Measurements from ENCODE around the gene RNU1-4.
"Not testable (repeated sequence)": the region's sequence is repeated elsewhere in the genome, so short reads cannot be mapped to it uniquely, and the experiment has no call there.

RNU1-4 gene

DNA sequence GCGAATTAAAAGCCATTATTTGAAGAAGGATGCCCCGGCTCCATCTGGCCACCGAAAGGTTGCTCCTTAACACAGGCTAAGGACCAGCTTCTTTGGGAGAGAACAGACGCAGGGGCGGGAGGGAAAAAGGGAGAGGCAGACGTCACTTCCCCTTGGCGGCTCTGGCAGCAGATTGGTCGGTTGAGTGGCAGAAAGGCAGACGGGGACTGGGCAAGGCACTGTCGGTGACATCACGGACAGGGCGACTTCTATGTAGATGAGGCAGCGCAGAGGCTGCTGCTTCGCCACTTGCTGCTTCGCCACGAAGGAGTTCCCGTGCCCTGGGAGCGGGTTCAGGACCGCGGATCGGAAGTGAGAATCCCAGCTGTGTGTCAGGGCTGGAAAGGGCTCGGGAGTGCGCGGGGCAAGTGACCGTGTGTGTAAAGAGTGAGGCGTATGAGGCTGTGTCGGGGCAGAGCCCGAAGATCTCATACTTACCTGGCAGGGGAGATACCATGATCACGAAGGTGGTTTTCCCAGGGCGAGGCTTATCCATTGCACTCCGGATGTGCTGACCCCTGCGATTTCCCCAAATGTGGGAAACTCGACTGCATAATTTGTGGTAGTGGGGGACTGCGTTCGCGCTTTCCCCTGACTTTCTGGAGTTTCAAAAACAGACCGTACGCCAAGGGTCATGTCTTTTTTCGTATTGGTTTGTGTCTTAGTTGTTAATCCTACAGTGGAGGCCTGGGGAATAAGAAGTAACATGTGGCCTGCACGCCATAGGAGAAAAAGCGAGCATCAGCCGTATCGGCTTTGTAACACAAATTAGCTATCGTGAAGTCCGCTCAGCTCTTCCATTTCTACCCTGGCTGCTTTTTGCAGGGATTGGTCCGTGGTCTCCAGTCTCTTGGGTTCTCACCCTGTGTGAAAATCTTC is at the start of gene RNU1-4:
Gene RNU1-4, plus strand, starts transcription at position 470 of the 918 bp plus-strand sequence.
- not testable (repeated sequence) for DNase-seq

DNA sequence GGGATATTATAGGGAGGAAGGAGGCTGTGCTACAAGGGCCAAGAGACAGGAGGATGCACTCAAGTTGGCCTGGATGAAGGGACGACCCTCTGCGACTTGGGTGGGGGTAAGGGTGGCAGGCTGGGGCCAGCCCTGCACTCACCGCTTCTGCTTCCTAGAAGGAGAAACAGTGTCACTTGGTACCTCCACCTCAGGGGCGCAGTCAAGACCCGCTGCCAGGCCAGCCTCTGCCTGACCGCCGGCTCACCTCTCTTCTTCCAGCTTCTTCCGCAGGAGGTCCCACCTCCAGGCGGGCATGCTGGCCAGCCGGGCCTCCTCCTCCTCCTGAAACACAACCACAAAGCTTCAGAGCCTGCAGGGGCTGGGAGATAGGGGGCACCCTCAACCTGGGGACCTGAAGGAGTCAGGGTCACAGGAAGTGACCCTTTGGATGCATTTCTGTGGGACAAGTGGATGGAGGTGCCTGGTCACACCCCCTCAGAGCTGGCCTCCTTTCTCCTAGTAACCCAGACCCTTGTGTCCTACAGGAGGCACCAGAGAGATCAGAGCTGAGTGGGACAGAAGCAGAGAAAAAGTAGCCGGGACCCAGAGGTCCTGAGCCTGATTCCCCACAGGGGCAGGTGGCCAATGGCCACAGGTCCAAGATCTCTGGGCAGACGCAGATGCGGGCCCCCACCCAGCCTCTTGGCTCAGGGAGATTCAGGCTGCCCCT is 49.2 kb upstream of the RNU1-4 start:
- not testable (repeated sequence) for DNase-seq

DNA sequence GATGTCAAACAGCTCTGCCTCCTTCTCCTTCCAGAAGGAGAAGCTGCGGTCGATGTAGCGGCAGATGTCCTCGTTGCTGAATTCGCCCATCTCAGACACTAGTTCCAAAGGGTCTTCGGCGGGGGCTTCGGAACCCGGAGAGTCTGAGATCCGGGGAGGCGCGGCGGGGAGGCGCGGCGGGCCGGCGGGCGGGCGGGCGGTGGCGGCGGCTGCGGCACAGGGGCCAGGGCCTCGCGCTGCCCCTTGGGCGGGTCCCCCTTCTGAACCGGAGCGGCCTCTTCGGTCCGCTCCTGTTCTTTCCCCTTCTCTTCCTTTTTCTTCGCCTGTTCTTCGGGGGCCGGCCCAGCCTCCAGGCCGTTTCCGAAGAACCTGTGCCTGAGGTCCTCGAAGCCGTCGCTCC is 48.0 kb upstream of the RNU1-4 start:
- DNase-seq: not testable (repeated sequence)

DNA sequence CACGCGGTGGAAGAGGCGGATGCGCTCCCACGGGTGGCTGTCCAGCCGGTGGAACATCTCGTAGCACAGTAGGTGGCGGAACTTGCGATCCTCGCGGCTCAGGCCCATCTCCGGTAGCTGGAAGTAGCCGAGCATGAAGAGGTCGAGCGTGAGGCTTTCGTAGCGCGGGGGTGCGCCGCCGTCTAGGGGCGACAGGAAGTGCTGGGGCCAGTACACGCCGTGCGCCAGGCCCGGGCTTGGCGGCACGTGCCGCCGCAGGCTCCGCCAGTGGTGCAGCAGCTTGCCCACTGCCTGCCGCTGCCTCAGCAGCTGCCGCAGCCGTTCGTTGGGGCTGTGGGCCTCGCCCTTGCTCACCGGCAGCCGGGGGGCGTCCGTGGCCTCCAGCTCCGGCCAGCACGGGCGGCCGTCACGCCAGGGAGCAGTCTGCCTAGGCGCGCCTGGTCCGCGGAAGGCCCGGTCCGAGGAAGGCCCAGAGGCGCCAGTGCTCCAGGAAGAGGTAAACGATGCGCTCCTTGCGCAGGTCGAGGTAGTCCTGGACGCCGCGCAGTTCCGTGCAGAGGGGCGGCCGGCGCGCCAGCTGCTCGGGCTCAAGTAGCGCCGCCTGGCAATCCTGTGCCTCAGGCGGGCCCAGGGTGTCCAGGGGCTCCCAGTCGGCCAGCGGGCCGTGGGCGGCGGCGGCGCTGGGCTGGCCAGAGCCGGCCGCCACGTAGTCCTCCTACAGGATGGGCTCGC is 47.4 kb upstream of the RNU1-4 start:
- not testable (repeated sequence) for DNase-seq

DNA sequence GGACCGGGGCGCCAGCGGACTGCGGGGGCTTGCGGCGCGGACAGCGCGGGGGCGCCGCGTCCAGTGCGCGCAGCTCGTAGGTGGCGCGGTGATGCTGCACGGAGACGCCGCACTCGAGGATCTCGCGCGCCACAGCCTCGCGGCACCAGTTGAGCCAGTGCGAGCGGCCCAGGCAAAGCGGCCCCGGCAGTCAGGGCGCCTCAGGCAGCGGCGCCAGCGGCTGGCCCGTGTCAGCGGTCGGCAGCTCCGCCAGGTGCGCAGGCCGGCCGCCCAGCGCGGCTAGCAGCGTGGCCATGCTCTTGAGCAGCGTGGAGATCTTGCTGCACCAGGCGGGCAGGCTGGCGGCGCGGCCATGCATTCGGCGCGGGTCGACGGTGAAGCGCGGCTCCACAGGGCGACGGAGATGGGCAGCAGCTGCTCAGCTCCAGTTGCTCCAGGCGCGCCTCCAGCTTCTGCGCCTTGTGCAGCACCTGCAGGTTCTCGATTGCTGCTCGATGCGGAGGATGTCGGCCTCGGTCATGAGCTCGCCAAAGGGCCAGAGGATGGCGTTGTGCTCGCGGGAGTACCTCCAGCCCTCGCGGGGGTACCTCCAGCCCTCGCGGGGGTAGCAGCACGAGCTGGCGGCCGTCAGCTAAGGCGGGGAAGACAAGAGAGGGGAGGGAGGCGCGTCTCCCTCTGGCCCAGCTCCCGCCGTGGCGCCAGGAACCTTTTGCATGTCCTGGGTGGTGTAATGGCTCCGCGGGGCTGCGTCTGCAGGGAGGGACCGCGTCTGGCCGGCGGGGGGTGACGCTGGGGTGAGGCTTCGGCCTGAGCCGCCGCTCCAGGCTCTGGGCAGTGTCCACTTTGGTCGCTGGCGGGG is 46.6 kb upstream of the RNU1-4 start:
- not testable (repeated sequence) for DNase-seq

DNA sequence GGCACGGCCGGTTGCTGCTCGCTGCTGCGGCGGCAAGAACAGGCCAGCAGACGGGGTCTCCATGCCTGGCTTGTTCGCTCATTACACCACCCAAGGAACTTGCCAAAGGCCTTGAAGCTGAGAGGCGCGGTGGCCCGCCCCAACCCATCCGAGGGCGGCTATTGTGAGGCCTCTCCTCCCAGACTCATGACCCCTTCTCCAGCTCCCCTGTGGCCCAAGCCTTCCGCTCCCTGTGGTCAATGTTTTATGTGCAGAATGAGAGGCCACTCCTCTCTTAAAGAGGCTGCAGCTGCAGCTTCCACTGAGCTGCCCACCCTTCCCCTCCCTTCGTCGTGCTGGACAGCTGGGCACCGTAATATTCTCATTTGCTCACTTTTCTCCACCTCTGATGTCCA is 46.0 kb upstream of the RNU1-4 start:
- DNase-seq: not testable (repeated sequence)

DNA sequence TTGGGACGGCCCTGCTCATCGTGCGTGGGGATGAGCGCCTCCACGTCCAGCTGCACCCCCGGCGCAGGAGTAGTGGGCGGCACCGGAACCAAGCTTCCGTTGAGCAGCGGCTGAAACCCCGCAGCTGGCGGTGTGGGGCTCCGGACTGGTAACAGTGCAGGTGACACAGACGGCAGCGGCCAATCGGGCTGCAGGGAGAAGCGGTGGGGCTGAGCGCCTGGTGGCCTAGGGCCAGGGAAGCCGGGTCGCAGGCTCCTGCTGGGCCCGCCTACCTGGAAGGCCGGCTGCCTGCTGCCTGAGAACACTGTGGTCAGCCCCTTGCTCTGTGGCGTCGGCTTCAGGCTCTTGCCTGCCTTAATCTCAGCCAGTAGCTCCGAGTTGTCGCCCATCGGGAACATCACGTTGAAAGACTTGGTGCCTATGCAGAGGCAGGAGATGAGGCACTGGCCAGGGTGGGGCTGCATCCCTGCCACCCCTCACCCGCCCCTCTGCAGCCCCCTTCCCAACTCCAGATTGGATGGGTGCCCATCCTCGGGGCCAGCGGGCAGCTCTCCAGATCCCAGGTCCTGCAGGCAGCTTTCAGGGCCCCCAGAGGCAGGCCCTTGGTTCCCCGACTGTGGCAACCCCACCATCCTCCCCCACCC is 43.7 kb upstream of the RNU1-4 start:
- not testable (repeated sequence) for DNase-seq

DNA sequence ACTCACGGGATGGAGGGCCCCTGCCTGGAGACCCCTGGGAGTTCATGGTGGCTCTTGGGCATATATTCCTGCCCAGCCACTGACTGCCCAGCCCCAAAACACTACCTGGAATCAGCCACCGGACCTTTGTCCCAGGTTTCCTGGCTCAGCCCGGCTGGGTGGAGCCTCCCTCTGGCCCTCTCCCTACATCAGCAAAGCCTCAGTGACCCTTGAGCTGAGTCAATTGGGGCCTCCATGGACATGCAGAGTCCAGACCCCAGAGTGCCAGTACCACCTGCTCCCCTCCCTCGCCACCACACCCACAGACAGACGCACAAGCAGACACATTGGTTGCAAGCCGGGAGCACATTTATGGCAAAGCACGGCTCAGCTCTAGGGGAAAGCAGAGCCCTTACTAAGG is 43.2 kb upstream of the RNU1-4 start:
- DNase-seq: not testable (repeated sequence)

DNA sequence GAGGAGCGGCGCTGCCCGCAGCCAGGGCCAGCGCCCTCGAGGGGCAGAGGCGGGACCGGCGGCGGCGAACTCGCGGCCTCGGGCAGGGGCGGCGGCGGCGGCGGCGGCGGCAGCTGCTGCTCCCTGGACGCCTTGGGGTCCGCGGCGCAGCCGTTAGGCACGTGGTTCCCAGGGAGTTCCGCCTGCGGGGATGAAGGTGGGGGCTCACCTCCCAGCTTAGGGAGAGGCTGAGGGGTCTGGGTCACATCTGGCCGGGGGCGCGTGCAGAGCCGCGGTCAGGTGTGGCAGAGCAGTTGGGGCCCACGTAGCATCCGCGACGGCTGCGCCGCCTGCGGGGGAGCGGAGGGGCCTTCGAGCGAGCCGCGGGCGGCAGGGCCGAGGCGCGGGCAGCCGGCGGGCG is 40.9 kb upstream of the RNU1-4 start:
- not testable (repeated sequence) for DNase-seq

DNA sequence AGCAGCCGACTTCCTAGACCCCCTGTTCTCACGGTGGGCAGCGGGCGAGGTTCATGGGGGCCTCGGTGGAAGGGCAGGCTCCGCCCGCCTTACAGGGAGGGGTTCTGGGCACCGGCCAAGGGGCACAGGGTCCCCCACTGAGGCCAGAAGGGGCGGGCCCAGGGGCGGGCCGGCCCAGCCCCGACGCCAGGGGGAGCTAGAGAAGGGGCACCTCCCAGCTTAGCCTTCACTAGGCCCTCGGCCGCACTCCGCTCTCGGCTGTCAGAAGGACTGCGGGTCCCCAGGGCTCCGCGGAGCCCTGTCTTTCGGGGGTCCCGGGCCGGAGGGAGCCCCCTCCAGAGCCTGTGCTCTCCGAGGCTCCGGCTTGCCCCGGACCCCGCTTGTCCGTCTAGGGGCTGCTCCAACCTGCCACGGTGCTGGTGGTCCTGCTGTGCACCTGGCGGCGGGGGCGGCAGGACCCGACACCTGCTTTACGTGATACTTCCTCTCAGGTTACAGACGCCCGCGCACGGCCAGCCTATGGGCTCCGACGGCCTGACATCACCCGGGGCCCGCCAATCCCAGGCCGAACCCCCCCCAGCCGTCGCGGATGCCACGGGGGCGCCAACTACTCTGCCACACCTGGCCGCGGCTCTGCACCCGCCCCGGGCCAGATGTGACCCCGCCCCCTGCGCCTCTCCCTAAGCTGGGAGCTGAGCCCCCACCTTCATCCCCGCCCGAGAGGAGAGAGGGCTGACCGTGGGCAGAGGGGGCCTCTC is 40.0 kb upstream of the RNU1-4 start:
- DNase-seq: not testable (repeated sequence)

DNA sequence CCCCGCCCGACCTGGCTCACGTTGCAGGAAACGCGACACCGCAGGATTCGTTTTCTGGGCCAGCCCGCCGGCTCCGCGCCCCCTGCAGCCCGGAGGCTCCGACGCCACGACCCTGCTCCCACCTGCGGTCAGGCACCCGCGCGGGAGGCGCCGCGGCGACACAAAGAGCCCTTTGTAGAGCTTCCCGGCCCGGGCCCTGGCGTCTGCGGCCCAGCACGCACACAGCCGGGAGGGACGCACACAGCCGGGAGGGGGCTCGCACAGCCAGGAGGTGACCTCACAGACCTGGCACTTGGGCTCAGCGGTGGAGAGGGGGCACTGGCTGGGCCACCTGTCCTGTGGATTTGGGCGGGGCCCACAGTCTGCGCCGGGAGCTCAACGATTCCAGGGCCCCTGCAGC is 39.1 kb upstream of the RNU1-4 start:
- DNase-seq: not testable (repeated sequence)

DNA sequence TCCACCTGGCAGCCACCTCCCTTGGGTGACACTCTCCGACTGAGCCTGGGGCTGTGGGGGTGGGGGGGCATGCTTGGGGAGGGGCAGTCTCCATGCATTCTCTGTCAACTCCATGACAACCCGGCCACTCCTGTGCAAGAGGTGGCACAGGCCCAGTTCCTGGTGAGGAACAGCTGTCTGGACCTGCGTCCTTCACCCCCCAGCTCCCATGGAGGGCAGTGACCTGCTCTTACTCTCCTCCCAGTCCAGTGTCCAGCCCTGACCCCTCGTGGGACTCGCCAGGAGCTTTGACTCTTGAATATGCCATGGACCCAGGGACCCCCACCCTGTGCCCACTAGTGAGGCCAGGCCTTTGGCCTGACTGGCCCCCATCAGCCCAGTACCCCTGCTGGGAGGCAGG is 38.0 kb upstream of the RNU1-4 start:
- DNase-seq: not testable (repeated sequence)

DNA sequence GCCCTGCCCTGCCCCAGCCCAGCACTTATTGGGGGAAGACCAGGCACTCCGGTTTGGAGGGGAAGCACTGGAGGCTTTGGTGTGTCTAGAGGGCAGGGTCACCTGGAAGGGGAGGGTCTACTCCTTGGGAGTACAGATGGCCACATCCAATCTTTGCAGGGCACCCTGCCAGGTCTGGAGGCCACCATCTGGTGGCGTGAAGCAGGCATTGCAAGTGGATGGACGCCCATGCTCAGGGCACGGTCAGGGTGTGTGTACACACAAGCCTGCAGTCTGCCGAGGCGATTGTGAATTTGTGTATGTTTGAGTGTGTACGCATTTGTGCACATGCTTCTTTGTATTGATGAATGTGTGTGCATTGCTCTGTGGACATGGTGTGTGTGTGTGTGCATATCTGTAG is 37.2 kb upstream of the RNU1-4 start:
- DNase-seq: not testable (repeated sequence)

DNA sequence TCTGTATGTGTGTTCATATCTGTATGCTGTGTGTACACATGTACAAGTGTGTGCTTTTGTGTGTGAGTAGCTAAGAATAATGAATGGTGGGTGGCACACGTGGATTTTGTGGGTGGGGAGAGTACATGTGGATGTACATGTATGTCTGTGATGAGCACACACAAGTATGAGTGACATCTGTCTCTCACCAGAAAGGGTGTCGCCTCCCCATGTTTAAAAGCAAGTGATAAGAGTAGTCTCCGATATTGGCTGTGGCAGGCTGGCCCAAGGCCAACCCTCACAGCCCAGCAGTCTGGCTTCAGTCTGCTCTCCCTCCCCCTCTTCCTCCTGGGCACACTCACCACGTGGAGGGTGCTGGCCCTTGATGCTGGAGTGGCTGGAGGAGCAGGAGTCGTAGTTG is 36.7 kb upstream of the RNU1-4 start:
- DNase-seq: not testable (repeated sequence)

DNA sequence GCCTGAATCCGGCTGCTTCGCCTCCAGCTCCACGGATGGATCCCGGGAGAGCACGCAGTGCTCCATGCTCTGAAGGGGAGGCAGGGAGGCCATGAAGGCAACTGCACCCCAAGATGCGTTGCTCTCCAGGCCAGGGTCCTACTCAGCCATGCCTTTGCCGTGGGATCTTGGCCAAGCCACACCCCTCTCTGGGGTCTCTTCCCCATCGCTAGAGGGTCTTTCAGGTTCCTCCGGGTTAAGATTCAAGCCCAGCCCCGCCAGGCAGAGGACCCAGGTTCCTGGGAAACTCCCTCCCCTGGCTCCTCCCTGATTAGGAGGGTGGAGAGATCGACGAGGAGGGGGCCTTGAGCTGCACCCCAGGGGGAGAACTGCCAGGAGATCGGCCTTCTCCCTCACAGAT is 36.2 kb upstream of the RNU1-4 start:
- DNase-seq: not testable (repeated sequence)

DNA sequence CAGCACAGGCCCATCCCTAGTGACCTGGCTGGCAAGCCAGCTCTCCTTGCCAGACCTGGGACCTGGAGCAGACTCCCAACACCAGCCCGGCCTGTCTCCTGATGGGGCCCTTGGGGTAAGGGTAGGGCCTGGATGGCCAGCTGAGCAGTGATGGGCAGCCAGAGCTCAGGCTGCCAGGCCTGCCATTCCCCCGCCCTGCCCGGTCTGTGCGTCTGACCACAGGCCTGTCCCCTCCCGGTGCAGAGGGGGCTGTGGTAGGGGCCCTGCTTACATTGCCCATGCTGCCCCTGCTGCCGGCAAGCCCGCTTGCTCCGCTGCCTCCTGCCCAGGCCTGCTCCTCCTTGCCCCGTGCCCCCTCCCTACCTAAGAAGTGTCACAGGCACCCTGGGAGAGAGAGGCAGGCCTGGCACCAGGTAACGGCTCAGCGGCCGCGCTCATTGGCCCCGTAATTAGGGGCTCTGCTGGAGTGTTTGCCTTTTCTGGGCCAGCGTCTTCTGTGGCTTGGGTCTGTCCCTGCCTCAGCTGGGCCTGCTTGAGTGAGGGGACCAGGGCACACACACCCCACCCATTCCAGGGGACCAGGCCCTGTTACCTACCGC is 35.7 kb upstream of the RNU1-4 start:
- DNase-seq: not testable (repeated sequence)

DNA sequence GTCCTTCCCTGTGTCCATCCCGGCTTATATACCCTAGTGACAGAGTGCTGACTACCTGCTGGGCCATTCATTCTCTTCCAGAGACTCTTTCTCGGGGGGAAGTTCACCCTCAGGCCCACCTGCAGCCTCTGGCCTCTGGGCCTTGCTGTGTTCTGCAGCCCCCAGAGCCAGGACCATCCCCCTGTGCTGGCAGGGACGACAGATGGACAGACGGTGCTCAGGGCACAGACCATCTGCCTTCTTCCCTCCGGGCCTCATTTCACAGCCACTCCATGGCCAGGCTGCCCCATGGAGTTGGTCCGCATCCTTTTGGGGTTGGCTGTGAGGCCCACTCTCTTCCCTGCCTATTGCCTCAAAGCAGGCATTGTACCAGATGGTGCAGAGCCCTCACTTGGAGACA is 34.0 kb upstream of the RNU1-4 start:
- not testable (repeated sequence) for DNase-seq

DNA sequence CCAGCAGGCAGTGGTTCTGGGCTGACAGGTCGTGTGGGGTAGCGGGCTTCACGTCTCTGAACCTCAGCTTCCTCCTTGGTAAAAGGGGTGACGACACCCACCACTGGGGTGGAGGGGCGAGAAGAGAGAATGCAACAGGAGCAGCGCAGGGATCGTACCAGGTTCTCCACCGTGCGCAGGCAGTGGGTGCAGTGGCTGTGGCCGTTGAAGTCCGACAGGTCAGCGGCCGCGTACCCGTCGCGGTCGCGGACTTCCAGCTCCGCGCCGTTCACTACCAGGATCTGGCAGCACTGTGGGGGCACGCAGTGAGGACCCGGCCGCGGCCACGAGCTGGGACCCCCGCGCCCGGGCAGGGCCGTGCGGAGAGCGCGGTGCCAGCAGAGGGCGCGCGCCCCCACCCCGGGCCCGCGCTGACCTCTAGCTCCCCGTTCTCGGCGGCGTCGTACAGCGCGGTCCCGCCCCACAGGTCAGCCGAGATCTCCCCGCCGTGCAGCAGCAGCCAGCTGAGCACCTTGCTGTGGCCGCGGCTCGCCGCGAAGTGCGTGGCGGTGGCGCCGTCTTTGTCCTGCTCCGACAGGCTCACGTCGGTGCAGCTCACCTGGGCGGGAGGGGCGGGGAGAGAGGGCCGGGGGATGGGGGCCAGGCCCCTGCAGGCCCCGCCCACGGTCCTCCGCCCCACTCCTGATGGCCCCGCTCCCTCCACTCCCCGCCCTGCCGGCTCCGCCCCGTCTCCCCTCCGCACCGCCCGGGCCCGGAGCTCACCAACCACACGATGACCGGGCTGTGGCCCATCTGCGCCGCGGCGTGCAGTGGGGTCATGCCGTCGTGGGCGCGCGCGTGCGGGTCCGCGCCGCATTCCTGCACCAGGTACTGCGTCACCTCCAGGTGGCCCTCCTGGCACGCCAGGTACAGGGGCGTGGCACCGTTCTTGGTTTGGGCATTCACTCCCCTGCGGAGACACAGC is 32.9 kb upstream of the RNU1-4 start:
- not testable (repeated sequence) for DNase-seq

DNA sequence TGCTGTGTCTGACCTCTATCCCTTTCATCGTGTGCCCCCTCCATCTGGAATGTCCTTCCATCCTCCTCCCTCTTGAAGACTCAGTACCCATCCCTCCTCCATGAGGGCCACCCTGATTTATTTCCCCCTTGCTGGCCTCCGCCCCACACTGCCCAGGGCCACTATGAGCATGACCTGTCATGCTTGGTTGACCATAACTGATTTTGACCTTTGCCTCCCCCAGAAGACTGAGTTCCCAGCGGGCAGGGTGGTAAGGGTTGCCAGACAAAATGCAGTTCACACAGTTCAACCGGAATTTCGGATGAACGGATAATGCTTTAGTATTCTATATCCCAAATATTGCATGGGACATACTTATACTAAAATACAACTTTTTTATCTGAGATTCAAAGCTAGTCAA is 31.6 kb upstream of the RNU1-4 start:
- not testable (repeated sequence) for DNase-seq

Data from stimulated activated CD4-positive, alpha-beta T cell treated with anti-CD3 and anti-CD28 coated beads, Interleukin-4, amount 100 ng/mL, for 4 hours (primary cell).